HG03565 (cell line): ENCODE measurements around the gene PASK.

Experiments used
- ATAC-seq: cut with Tn5 transposase; IDR thresholded peaks from one replicate; pipeline ENCODE4 v1.9.1; 2021; ENCODE audit warnings: mild to moderate bottlenecking, moderate library complexity; ENCODE audit not compliant: unreplicated experiment

The PASK gene

GRCh38 chr2:241068942-241069810 is 80.1 kb downstream of the PASK start:
- ATAC-seq: no peak

- ATAC-seq: no peak
Observed at GRCh38 chr2:241068136-241068941, 80.9 kb downstream of the PASK start.

- no peak for ATAC-seq
Observed at GRCh38 chr2:241067501-241068135, 81.7 kb downstream of the PASK start.

- no peak for ATAC-seq
Observed at GRCh38 chr2:241066893-241067341, 82.4 kb downstream of the PASK start.

- ATAC-seq: no peak
Observed at GRCh38 chr2:241066171-241066892, 82.9 kb downstream of the PASK start.

GRCh38 chr2:241065355-241065803 is 83.9 kb downstream of the PASK start:
- ATAC-seq: no peak

- ATAC-seq: no peak
Observed at GRCh38 chr2:241064802-241065354, 84.4 kb downstream of the PASK start.

GRCh38 chr2:241064008-241064801 is 85.1 kb downstream of the PASK start:
- no peak for ATAC-seq

GRCh38 chr2:241063587-241063986 is 85.7 kb downstream of the PASK start:
- ATAC-seq: no peak

GRCh38 chr2:241063093-241063551 is 86.2 kb downstream of the PASK start:
- no peak for ATAC-seq

- ATAC-seq: no peak
Observed at GRCh38 chr2:241062389-241063092, 86.7 kb downstream of the PASK start.

GRCh38 chr2:241061275-241061674 is 88.0 kb downstream of the PASK start:
- ATAC-seq: no peak
